GM21528 (cell line): ENCODE data around the gene A4GNT.
"Not testable (repeated sequence)": the region's sequence is repeated elsewhere in the genome, so short reads cannot be mapped to it uniquely, and the experiment has no call there.

Source experiments
- ATAC-seq: cut with Tn5 transposase; IDR thresholded peaks from one replicate; pipeline ENCODE4 v1.9.1; 2021; ENCODE audit warnings: mild to moderate bottlenecking, moderate library complexity; ENCODE audit not compliant: unreplicated experiment, low FRiP score

A4GNT gene

DNA sequence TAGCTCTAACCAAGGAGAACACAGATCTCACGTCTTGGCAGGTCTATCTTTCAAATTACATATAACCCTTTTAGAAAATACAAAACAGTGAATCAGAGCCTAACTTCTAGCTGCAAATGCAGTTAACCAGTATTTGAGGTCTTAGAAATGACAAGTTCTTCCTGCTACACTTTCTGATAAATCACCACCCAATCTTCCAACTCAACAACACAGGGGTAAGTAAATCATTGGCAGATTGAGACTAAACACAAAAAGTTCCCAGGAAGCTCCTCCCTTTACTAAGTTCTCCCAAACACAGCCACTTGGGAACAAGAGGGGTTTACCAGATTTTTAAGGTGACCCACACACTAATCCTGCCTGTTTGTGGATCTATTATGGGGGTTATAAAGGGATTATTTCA lies at the start of gene A4GNT:
Gene A4GNT, minus strand, starts transcription at position 152 of the 400 bp plus-strand sequence. CDS start 1,134 bp downstream, outside the sequence.
- no peak for ATAC-seq

- no peak for ATAC-seq
Measured at GRCh38 chr3:138180375-138181029, 48.3 kb upstream of the A4GNT start.

- peak; percentile 95 for ATAC-seq
Measured at GRCh38 chr3:138174421-138175131, 42.4 kb upstream of the A4GNT start, which contains the start of gene DBR1. DBR1 (minus strand) TSS chr3:138174921; CDS start chr3:138174795, 126 bp downstream.

GRCh38 chr3:138173769-138174420 lies 41.7 kb upstream of the A4GNT start:
- no peak for ATAC-seq

- no peak for ATAC-seq
Measured at GRCh38 chr3:138172625-138173024, 40.4 kb upstream of the A4GNT start.

DNA sequence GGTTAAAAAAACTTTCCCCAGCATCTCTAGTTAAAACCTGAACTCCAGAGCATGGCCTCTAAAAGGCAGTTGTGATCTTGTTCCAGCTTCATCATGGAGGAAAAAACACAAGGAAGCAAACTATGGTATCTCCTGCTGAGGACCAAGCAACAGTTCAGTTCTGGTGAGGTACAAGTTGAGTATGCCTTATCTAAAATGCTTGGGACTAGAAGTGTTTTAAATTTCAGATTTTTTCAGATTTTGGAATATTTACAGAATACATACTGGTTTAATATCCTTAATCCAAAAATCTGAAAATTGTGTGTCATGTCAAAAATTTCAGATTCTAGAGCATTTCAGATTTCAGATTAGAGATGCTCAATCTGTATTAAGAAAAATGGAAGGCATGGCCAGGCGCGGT lies 32.9 kb upstream of the A4GNT start:
- ATAC-seq, result no peak

GRCh38 chr3:138157743-138158142 lies 25.6 kb upstream of the A4GNT start:
- no peak for ATAC-seq

GRCh38 chr3:138154534-138154933 lies 22.3 kb upstream of the A4GNT start:
- no peak for ATAC-seq

GRCh38 chr3:138148503-138148902 lies 16.3 kb upstream of the A4GNT start:
- no peak for ATAC-seq

DNA sequence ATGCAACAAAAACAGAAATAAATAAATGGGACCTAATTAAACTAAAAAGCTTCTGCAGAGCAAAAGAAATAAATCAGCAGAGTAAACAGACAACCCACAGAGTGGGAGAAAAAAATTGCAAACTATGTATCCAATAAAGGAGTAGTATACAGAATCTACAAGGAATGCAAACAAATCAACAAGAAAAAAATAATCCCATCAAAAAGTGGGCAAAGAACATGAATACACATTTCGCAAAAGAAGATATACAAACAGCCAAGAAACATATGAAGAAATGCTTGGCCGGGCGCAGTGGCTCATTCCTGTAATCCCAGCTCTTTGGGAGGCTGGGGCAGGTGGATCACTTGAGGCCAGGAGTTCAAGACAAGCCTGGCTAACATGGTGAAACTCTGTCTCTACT lies 10.0 kb upstream of the A4GNT start:
- ATAC-seq, result not testable (repeated sequence)

DNA sequence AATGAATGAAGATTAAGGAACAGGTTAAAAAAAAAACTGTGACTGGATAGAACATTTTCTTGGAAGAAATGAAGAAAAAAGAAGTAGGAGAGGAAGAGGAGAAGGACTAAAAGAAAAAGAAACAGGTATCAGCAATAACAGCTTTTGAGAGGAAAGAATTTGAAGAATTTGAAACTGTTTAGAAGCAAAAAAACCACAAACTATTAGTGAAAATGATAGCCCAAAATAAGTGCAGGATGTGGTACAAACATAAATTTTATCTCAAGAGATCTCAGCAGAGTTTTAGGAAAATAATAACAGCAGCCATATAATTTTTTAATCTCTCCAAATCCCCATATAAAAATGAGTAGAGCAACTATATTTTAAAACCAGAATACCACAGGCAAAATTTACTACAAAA lies 8.8 kb upstream of the A4GNT start:
- ATAC-seq, result no peak

- no peak for ATAC-seq
Measured at GRCh38 chr3:138139691-138140090, 7.5 kb upstream of the A4GNT start.

GRCh38 chr3:138137861-138138260 lies 5.7 kb upstream of the A4GNT start:
- ATAC-seq, result no peak

DNA sequence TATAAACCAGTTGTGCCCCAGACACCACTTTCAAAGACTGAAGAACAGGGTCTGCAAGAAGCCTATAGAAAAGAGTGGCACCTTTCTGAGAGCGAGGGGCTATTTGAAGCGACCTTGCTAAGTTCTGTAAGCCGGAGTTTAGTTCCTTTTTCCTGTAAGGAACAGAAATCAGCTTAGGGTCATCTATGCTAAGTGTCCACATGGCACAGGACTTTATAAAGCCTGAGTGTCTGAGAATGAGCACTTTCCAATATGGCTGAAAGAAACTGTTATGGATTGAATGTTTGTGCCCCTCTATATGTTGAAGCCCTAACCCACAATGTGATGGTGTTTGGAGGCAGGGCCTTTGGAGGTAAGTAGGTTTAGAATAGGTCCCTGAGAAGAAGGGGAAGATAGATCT lies 4.0 kb upstream of the A4GNT start:
- ATAC-seq, result no peak

- no peak for ATAC-seq
Measured at GRCh38 chr3:138135833-138136194, 3.6 kb upstream of the A4GNT start.

- no peak for ATAC-seq
Measured at GRCh38 chr3:138135146-138135832, 3.1 kb upstream of the A4GNT start.

GRCh38 chr3:138127636-138128365 lies 4.4 kb downstream of the A4GNT start:
- no peak for ATAC-seq

- ATAC-seq, result no peak
Measured at GRCh38 chr3:138125548-138126221, 6.5 kb downstream of the A4GNT start.

GRCh38 chr3:138124706-138125355 lies 7.4 kb downstream of the A4GNT start:
- ATAC-seq, result no peak
